ENCODE measurements around the gene LPCAT3.

GRCh38 chr12:7016958-7017571, 1.2 kb downstream of the LPCAT3 start:
- TF ChIP-seq, protein P1, sequence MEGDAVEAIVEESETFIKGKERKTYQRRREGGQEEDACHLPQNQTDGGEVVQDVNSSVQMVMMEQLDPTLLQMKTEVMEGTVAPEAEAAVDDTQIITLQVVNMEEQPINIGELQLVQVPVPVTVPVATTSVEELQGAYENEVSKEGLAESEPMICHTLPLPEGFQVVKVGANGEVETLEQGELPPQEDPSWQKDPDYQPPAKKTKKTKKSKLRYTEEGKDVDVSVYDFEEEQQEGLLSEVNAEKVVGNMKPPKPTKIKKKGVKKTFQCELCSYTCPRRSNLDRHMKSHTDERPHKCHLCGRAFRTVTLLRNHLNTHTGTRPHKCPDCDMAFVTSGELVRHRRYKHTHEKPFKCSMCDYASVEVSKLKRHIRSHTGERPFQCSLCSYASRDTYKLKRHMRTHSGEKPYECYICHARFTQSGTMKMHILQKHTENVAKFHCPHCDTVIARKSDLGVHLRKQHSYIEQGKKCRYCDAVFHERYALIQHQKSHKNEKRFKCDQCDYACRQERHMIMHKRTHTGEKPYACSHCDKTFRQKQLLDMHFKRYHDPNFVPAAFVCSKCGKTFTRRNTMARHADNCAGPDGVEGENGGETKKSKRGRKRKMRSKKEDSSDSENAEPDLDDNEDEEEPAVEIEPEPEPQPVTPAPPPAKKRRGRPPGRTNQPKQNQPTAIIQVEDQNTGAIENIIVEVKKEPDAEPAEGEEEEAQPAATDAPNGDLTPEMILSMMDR (IDR thresholded peaks at IDR 0.05), result no peak
- no peak for TF ChIP-seq POLR2A (IDR thresholded peaks at IDR 0.05)
